A549 (cell line): Measurements from ENCODE around the gene FIBCD1. TPM values are rescaled to one million over a fixed set of nuclear protein-coding genes. Genes with fewer than 3 reads are reported as not detected.

Source experiments
- ATAC-seq, 2 experiments: fragments of 200-7000 bp in 1 of 2; fragments of >200 bp in 1 of 2; cut with Nextera tagmentation in 1 of 2; cut with Tn5 transposase in 1 of 2; 3 replicates each; pipeline versions ENCODE4 v1.8.0 to v1.9.1; 2018 to 2020; ENCODE audit warnings: mild to moderate bottlenecking in 1 of 2, moderate library complexity in 1 of 2
- CTCF ChIA-PET: fragments of 300-600 bp; sonication (Branson Sonifier 250); formaldehyde crosslinking; extraction: SDS; loops from one replicate; lab custom pipeline; 2021; ENCODE audit warnings: antibody characterized with exemption, inconsistent platforms; lab: Yijun Ruan, JAX
- POLR2A ChIA-PET: fragments of 350-600 bp; formaldehyde crosslinking; extraction: SDS; loops from one replicate; lab custom pipeline; 2021; ENCODE audit warnings: antibody characterized with exemption, inconsistent platforms; lab: Yijun Ruan, JAX
- DNase-seq, 2 experiments: peaks; one replicate each; pipeline versions ENCODE4 v3.0.0 to v3.0.0-alpha.2; 2011 to 2016; ENCODE audit warnings: low read depth in 1 of 2, low spot score in 1 of 2
- FAIRE-seq: peaks from 2 replicates; lab custom pipeline; 2011; peaks lifted over from hg19 to GRCh38; lab: Jason Lieb, UNC
- H3K27ac ChIP-seq, 2 experiments: fragments of >200 bp; sonication (Bioruptor Twin); formaldehyde crosslinking; 3 replicates each; pipeline ENCODE4 v1.5.1; 2016 to 2017
- H3K4me1 ChIP-seq: fragments of >200 bp; sonication (Bioruptor Twin); formaldehyde crosslinking; 3 replicates; pipeline ENCODE4 v1.6.1; 2016
- H3K4me2 ChIP-seq: fragments of >200 bp; sonication (Bioruptor Twin); formaldehyde crosslinking; 3 replicates; pipeline ENCODE4 v1.6.1; 2016
- H3K4me3 ChIP-seq: fragments of >200 bp; sonication (Bioruptor Twin); formaldehyde crosslinking; 3 replicates; pipeline ENCODE4 v1.5.1; 2016
- H3K9me3 ChIP-seq: fragments of >200 bp; sonication (Bioruptor Twin); formaldehyde crosslinking; 3 replicates; pipeline ENCODE4 v1.6.1; 2016
- BCL3 ChIP-seq: fragments of >200 bp; sonication (Bioruptor Twin); formaldehyde crosslinking; IDR thresholded peaks from 3 replicates; pipeline ENCODE4 v1.6.1; 2016
- BHLHE40 ChIP-seq: IDR thresholded peaks from 2 replicates; pipeline ENCODE4 v1.6.1; 2012; ENCODE audit warnings: low read depth, low read length, inconsistent platforms
- CBX2 ChIP-seq: fragments of 200-600 bp; sonication (generic); IDR thresholded peaks from 2 replicates; pipeline ENCODE4 v1.6.1; 2016; ENCODE audit warnings: low read depth, mild to moderate bottlenecking, borderline replicate concordance
- CEBPB ChIP-seq, 2 experiments: fragments of >200 bp in 1 of 2; sonication (Bioruptor Twin) in 1 of 2; formaldehyde crosslinking in 1 of 2; IDR thresholded peaks; 2 replicates each; pipeline ENCODE4 v1.6.1; 2012 to 2016
- CHD2 ChIP-seq: fragments of 150-350 bp; IDR thresholded peaks from 2 replicates; pipeline ENCODE4 v1.6.1; 2014; ENCODE audit warnings: low read length; ENCODE audit not compliant: partially characterized antibody
- EP300 ChIP-seq, 2 experiments: fragments of >200 bp; sonication (Bioruptor Twin); formaldehyde crosslinking; IDR thresholded peaks; 2 replicates in 1 of 2; 3 replicates in 1 of 2; pipeline ENCODE4 v1.6.1; 2016 to 2017
- ESRRA ChIP-seq: fragments of 150-350 bp; IDR thresholded peaks from 2 replicates; pipeline ENCODE4 v1.6.1; 2014; ENCODE audit warnings: mild to moderate bottlenecking, low read length, borderline replicate concordance
- FOSB ChIP-seq: fragments of 250-450 bp; sonication (Bioruptor Pico); IDR thresholded peaks from 2 replicates; pipeline ENCODE4 v1.5.0; 2020; ENCODE audit warnings: mild to moderate bottlenecking, moderate library complexity
- FOSL2 ChIP-seq, 2 experiments: fragments of 450-650 bp in 1 of 2; fragments of >200 bp in 1 of 2; sonication (Bioruptor Twin) in 1 of 2; formaldehyde crosslinking; IDR thresholded peaks; 2 replicates each; pipeline versions ENCODE4 v1.5.0 to v1.6.1; 2016 to 2020; ENCODE audit warnings: mild to moderate bottlenecking in 1 of 2, moderate library complexity in 1 of 2
- KDM5A ChIP-seq: fragments of 200-600 bp; sonication (generic); IDR thresholded peaks from 2 replicates; pipeline ENCODE4 v1.6.1; 2016; ENCODE audit warnings: antibody characterized with exemption, mild to moderate bottlenecking
- MAZ ChIP-seq: fragments of 150-350 bp; IDR thresholded peaks from 2 replicates; pipeline ENCODE4 v1.6.1; 2014; ENCODE audit warnings: antibody characterized with exemption, low read depth, low read length, borderline replicate concordance
- PHF8 ChIP-seq: fragments of 200-600 bp; sonication (generic); IDR thresholded peaks from 2 replicates; pipeline ENCODE4 v1.6.1; 2016; ENCODE audit warnings: low read depth, mild to moderate bottlenecking, antibody characterized with exemption, moderate library complexity, borderline replicate concordance
- REST ChIP-seq: fragments of 200-600 bp; sonication (generic); IDR thresholded peaks from 2 replicates; pipeline ENCODE4 v1.6.1; 2016; ENCODE audit warnings: antibody characterized with exemption, mild to moderate bottlenecking, moderate library complexity
- SREBF2 ChIP-seq: fragments of 450-650 bp; IDR thresholded peaks from 2 replicates; pipeline ENCODE4 v1.6.1; 2014; ENCODE audit warnings: mild to moderate bottlenecking, moderate library complexity
- TP53 ChIP-seq: fragments of 250-450 bp; sonication (Bioruptor Pico); IDR thresholded peaks from 2 replicates; pipeline ENCODE4 v1.5.0; 2021; ENCODE audit warnings: mild to moderate bottlenecking, moderate library complexity
- ZC3H11A ChIP-seq: fragments of 450-650 bp; IDR thresholded peaks from 2 replicates; pipeline ENCODE4 v1.6.1; 2014; ENCODE audit warnings: antibody characterized with exemption, mild to moderate bottlenecking
- ZNF302 ChIP-seq: fragments of 250-450 bp; sonication (Bioruptor Pico); IDR thresholded peaks from 2 replicates; pipeline ENCODE4 v1.9.0; 2021; ENCODE audit warnings: inconsistent platforms, mild to moderate bottlenecking, moderate library complexity
- WGBS: methylation state at CpG from one replicate; pipeline ENCODE4 v1.1.6; 2017; ENCODE audit errors: missing lambda C conversion rate; 5-methylcytosine and 5-hydroxymethylcytosine counted together
- polyA plus RNA-seq, 4 experiments: library from polyadenylated mRNA; depleted of rRNA in 3 of 4; stranded (reverse); fragments of >200 nt; fragmentation: RNase III in 1 of 4; extraction: RNeasy Plus Mini Kit Qiagen cat#74134 plus additional on column Dnase treatment in 1 of 4; gene quantifications; 2 replicates in 3 of 4; 3 replicates in 1 of 4; pipeline ENCODE4 v1.2.3, GENCODE V29; 2011 to 2017
- TF ChIP-seq, protein P1 (sequence below): fragments of 150-350 bp; IDR thresholded peaks from 2 replicates; pipeline ENCODE4 v1.6.1; 2014; ENCODE audit warnings: low read depth, mild to moderate bottlenecking, low read length
- TF ChIP-seq, protein P2 (sequence below): IDR thresholded peaks from 2 replicates; pipeline ENCODE4 v1.6.1; 2012
- TF ChIP-seq, protein P3 (sequence below): fragments of 250-450 bp; sonication (Bioruptor Pico); IDR thresholded peaks from 2 replicates; pipeline ENCODE4 v1.5.0; 2020; ENCODE audit warnings: low read depth, mild to moderate bottlenecking, moderate library complexity

The FIBCD1 gene
- polyA plus RNA-seq, 2 of the 4 experiments (the other 2 are of a cell fraction): 4.8 to 4.9 TPM

DNA sequence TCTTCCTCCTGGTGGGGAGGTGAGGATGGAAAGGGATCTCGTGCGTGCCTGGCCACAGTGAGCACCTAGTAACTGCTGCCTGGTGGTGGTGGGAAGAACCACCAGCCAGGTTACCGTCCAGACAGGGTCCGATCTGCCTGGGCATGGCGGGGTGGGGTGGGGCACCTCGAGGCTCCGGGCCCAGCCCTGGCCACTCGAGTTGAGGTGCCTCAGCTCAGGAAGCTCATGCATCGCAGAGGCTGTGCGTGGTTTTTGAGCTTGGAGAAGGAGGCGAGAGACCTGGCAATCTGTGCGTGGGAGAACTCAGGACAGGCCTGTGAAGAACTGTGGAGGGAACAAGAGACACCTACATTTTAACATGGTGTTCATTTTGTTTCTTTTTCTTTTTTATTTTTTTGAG, 31.0 kb upstream of the FIBCD1 start:
- no peaks in the 10 kb centered on the region for H3K9me3 ChIP-seq
- ATAC-seq (no peak), DNase-seq (no peak), FAIRE-seq (no peak)
- H3K4me1 ChIP-seq: no peaks in the 10 kb centered on the region
- no peak overlapping the region for H3K27ac ChIP-seq
- no peak for TF ChIP-seq CEBPB (IDR thresholded peaks at IDR 0.05)
- TF ChIP-seq CBX2: no peak
- TF ChIP-seq, protein P1, sequence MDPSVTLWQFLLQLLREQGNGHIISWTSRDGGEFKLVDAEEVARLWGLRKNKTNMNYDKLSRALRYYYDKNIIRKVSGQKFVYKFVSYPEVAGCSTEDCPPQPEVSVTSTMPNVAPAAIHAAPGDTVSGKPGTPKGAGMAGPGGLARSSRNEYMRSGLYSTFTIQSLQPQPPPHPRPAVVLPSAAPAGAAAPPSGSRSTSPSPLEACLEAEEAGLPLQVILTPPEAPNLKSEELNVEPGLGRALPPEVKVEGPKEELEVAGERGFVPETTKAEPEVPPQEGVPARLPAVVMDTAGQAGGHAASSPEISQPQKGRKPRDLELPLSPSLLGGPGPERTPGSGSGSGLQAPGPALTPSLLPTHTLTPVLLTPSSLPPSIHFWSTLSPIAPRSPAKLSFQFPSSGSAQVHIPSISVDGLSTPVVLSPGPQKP: no peak
- TF ChIP-seq EP300 (IDR thresholded peaks at IDR 0.05): no peak
- TF ChIP-seq ESRRA: no peak
- TF ChIP-seq, protein P2, sequence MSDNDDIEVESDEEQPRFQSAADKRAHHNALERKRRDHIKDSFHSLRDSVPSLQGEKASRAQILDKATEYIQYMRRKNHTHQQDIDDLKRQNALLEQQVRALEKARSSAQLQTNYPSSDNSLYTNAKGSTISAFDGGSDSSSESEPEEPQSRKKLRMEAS: no peak
- no peak for TF ChIP-seq CHD2
- TF ChIP-seq BHLHE40: no peak
- no peak for TF ChIP-seq PHF8
- H3K4me3 ChIP-seq: no peak overlapping the region
- CTCF ChIA-PET: interaction anchor here (0.6 to 1.3 kb wide), 6 partner anchors 11 to 366 kb away, joined by 3 read pairs; no protein-coding TSS in a partner anchor
- H3K4me2 ChIP-seq: no peak overlapping the region
- 79% methylated on average over 12 of the region's 12 CpGs for WGBS
- POLR2A ChIA-PET: no interaction called here

DNA sequence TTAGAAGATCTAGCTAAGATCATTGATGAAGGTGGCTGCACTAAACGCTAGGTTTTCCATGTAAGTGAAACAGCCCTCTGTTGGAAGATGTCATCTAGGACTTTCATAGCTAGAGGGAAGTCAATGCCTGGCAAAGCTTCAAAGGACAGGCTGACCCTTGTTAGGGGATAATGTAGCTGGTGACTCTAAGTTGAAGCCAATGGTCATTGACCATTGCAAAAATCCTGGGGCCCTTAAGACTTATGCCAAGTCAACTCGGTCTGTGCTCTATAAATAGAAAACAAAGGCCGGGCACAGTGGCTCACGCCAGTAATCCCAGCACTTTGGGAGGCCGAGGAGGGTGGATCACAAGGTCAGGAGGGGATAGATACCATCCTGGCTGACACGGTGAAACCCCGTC, 26.6 kb upstream of the FIBCD1 start:
- WGBS: 90% methylated on average over 7 of the region's 7 CpGs
- TF ChIP-seq ZNF302 (CRISPR knock-in tag) (no peak), FOSL2 (IDR thresholded peaks at IDR 0.05) (no peak), FOSL2 (CRISPR knock-in tag; IDR thresholded peaks at IDR 0.05) (no peak), MAZ (no peak), TP53 (no peak), FOSB (CRISPR knock-in tag) (no peak), SREBF2 (no peak), ZC3H11A (no peak), BCL3 (no peak), KDM5A (no peak), REST (no peak)
- TF ChIP-seq, protein P3, sequence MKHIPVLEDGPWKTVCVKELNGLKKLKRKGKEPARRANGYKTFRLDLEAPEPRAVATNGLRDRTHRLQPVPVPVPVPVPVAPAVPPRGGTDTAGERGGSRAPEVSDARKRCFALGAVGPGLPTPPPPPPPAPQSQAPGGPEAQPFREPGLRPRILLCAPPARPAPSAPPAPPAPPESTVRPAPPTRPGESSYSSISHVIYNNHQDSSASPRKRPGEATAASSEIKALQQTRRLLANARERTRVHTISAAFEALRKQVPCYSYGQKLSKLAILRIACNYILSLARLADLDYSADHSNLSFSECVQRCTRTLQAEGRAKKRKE: no peak
- TF ChIP-seq, all 56 proteins: peak for 0
- no peak overlapping the region for H3K27ac ChIP-seq
- ChIA-PET POLR2A (no interaction called here), CTCF (interaction anchor here (0.6 to 5.3 kb wide), 10 partner anchors 9 to 371 kb away, joined by 3 to 28 read pairs (median 4); no protein-coding TSS in a partner anchor)
- FAIRE-seq (no peak), ATAC-seq (no peak), DNase-seq (no peak)
- H3K4me3 ChIP-seq: no peak overlapping the region
- H3K4me1 ChIP-seq: peaks cover 16% of the 10 kb centered on the region
- no peak overlapping the region for H3K4me2 ChIP-seq
- H3K9me3 ChIP-seq: peaks cover 6% of the 10 kb centered on the region; the same call in 1 of the 3 replicates
